Thoracic aorta (tissue), 2 donors: ENCODE results near the gene CAMKK2. TPM values are rescaled to one million over a fixed set of nuclear protein-coding genes. Genes with fewer than 3 reads are reported as not detected.
"Not testable (repeated sequence)": the region's sequence is repeated elsewhere in the genome, so short reads cannot be mapped to it uniquely, and the experiment has no call there.

Source experiments
- ATAC-seq: fragments of 150-250 bp; one replicate; pipeline ENCODE4 v1.8.0; 2017; ENCODE audit warnings: low read depth; ENCODE audit not compliant: insufficient number of reproducible peaks, low FRiP score
- DNase-seq: peaks from one replicate; pipeline ENCODE4 v3.0.0-alpha.2; 2020; ENCODE audit warnings: low spot score
- H3K27ac ChIP-seq, 2 donors: fragments of 200-600 bp; sonication (generic); 1 replicate in 1 of 2; 2 replicates in 1 of 2; pipeline ENCODE4 v1.5.1; 2016; ENCODE audit warnings: mild to moderate bottlenecking in 2 of 2, moderate library complexity in 2 of 2
- H3K27me3 ChIP-seq: fragments of 200-600 bp; sonication (generic); replicated peaks from 2 replicates; pipeline ENCODE4 v1.6.0; 2016; ENCODE audit warnings: mild to moderate bottlenecking; ENCODE audit not compliant: insufficient read depth
- H3K36me3 ChIP-seq: fragments of 200-600 bp; sonication (generic); one replicate; pipeline ENCODE4 v1.5.1; 2016
- H3K4me1 ChIP-seq, 2 donors: fragments of 200-600 bp; sonication (generic); 1 replicate in 1 of 2; 2 replicates in 1 of 2; pipeline versions ENCODE4 v1.5.1 to v1.6.0; 2016; ENCODE audit warnings: low read depth in 2 of 2, mild to moderate bottlenecking in 1 of 2; ENCODE audit not compliant: control insufficient read depth in 1 of 2
- H3K4me3 ChIP-seq: fragments of 200-600 bp; sonication (generic); 2 replicates; pipeline ENCODE4 v1.5.1; 2016; ENCODE audit warnings: mild to moderate bottlenecking
- H3K9me3 ChIP-seq: fragments of 200-600 bp; sonication (generic); 2 replicates; pipeline ENCODE4 v1.5.1; 2016
- total RNA-seq, 2 donors: library from RNA; depleted of rRNA; stranded (reverse); fragments of >200 nt; gene quantifications; one replicate each; pipeline versions ENCODE4 v1.1.0 to v1.2.3, GENCODE V29; 2016
- TF ChIP-seq, protein P1 (sequence below): fragments of 200-600 bp; sonication (generic); IDR thresholded peaks from one replicate; pipeline ENCODE4 v1.5.1; 2019; ENCODE audit warnings: antibody characterized with exemption

The CAMKK2 gene
- total RNA-seq, 2 donors from 2014 or later = 41.8 to 49.9 TPM

DNA sequence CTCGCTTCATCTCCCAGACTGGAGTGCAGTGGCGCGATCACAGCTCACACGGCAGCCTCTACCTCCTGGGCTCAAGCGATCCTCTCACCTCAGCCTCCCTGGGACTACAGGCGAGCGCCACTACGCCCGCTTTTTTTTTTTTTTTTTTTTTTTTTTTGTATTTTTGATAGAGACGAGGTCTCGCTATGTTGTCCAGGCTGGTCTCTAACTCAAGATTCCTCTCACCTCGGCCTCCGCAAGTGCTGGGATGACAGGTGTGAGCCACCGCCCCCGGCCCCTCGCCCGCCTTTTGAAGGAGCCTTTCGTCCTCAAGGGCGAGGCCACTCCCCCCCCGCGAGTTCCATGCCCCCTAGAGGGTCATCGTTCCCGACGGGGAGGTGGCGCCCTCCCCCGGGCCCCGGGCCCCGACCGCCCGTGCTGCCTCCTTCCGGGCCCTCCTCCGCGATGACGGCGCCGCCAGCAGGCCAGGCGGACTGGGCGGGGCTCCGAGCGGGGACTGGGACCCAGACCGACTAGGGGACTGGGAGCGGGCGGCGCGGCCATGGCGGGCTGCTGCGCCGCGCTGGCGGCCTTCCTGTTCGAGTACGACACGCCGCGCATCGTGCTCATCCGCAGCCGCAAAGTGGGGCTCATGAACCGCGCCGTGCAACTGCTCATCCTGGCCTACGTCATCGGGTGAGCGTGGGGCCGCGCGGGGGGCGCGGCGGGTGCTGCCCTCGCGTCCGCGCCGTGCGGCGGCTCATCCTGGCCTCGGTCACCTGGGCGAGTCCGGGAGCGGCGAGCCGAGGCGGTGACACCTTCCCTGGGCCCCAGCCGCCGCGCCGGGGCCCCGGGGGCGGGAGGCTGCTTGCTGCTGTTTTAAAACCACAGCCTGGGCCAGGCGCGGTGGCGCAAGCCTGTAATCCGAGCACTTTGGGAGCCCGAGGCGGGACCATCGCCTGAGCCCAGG, 86.6 kb downstream of the CAMKK2 start, which contains the start of gene P2RX4:
Gene P2RX4 (plus strand): TSS at position 506 of the 949 bp plus-strand sequence. CDS start 36 bp downstream, at position 542.
- DNase-seq (peak; percentile 33), ATAC-seq (peak; percentile 51)
- H3K27me3 ChIP-seq = no peaks in the 10 kb centered on the region
- H3K36me3 ChIP-seq = no peaks in the 10 kb centered on the region
- H3K4me1 ChIP-seq = peaks cover 6 to 16% of the 10 kb centered on the region in 2 donors
- H3K4me3 ChIP-seq = peak within 1 kb of the TSS; percentile 91
- no peaks in the 10 kb centered on the region for H3K9me3 ChIP-seq
- TF ChIP-seq, protein P1, sequence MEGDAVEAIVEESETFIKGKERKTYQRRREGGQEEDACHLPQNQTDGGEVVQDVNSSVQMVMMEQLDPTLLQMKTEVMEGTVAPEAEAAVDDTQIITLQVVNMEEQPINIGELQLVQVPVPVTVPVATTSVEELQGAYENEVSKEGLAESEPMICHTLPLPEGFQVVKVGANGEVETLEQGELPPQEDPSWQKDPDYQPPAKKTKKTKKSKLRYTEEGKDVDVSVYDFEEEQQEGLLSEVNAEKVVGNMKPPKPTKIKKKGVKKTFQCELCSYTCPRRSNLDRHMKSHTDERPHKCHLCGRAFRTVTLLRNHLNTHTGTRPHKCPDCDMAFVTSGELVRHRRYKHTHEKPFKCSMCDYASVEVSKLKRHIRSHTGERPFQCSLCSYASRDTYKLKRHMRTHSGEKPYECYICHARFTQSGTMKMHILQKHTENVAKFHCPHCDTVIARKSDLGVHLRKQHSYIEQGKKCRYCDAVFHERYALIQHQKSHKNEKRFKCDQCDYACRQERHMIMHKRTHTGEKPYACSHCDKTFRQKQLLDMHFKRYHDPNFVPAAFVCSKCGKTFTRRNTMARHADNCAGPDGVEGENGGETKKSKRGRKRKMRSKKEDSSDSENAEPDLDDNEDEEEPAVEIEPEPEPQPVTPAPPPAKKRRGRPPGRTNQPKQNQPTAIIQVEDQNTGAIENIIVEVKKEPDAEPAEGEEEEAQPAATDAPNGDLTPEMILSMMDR = no peak
- H3K27ac ChIP-seq = peak within 1 kb of the TSS; percentile 76 to 84

DNA sequence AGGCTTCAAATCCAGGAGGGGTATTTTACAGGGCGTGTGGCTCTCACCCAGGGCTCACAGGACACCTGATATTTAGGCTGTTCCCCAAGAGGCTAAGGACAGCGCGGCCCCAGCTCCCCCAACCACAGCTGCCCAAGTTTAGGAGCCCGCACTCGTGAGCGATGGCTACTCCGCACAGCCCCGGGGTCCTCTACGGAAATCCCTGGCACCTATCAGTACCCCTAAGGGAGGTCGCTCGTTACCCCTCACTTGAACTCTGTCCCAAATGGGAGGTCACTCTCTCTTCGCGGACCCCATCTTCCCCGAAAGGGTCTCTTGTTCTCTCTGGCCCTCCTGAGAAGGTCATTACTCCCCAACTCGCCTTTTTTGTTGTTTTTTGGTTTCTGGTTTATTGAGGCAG, 87.3 kb downstream of the CAMKK2 start:
- Histone ChIP-seq H3K27me3 (no peaks in the 10 kb centered on the region), H3K9me3 (no peaks in the 10 kb centered on the region), H3K36me3 (no peaks in the 10 kb centered on the region), H3K27ac (peak overlapping the region in 1 of 2 donors; percentile 76), H3K4me3 (peak overlapping the region; percentile 91), H3K4me1 (peaks cover 6 to 10% of the 10 kb centered on the region in 2 donors)
- DNase-seq (no peak), ATAC-seq (no peak)
- TF ChIP-seq, protein P1 = no peak

DNA sequence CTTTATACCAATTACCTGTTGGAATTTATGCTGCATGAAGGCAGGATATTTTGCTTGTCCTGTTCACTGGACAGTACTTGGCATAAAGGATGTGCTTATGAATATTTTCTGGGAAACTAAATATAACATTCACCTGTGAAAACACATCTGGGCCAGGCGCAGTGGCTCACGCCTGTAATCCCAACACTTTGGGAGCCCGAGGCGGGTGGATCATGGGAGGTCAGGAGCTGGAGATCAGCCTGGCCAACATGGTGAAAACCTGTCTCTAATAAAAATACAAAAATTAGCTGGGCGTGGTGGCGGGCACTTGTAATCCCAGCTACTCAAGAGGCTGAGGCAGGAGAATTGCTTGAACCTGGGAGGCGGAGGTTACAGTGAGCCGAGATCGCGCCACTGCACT, 87.9 kb downstream of the CAMKK2 start:
- H3K27ac ChIP-seq, H3K36me3 ChIP-seq, H3K9me3 ChIP-seq, H3K4me3 ChIP-seq, ATAC-seq, H3K27me3 ChIP-seq, DNase-seq: not testable (repeated sequence)
- peaks cover 6 to 10% of the 10 kb centered on the region in 2 donors for H3K4me1 ChIP-seq

DNA sequence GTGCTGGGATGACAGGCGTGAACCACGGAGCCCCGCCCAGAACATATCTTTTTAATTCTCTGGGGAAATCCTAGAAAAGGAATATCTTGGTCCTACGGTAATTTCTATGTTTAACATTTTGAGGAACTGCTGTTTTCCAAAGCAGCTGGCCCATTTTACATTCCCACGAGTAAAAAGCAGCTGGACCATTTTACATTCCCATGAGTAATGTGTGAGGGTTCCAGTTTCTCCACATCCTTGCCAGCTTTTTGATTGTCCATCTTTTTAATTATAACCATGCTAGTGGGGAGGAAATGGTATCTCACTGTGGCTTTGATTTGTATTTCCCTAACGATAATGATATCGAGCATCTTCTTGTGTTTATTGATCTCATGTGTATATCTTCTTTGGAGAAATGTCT, 91.0 kb downstream of the CAMKK2 start:
- H3K27ac ChIP-seq = no peak overlapping the region
- H3K27me3 ChIP-seq = no peaks in the 10 kb centered on the region
- H3K9me3 ChIP-seq = no peaks in the 10 kb centered on the region
- ATAC-seq (no peak), DNase-seq (no peak)
- peaks cover 0 to 1% of the 10 kb centered on the region in 2 donors for H3K4me1 ChIP-seq
- H3K36me3 ChIP-seq = no peaks in the 10 kb centered on the region
- no peak overlapping the region for H3K4me3 ChIP-seq
- TF ChIP-seq, protein P1 = no peak

DNA sequence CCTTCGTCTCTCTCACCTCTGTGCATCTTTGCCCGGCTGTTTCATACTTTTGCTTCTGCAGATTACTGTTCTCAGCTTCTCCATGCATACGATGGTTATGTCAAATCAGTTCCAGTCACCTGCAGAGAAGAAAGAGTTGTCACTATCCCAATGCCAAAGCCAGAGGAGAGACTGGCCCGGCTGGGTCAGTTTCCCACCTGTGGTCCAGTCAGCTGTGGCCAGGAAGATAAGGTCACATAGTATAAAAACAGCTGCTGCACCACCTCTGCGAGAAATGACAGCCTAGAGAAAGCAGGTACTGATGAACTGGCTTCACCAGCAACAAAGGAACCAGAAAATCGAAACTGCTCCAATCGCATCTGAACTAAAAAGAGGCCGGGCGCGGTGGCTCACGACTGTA, 93.0 kb downstream of the CAMKK2 start:
- no peaks in the 10 kb centered on the region for H3K36me3 ChIP-seq
- no peak for ATAC-seq
- TF ChIP-seq, protein P1 = no peak
- H3K4me1 ChIP-seq = no peaks in the 10 kb centered on the region
- DNase-seq = no peak
- no peaks in the 10 kb centered on the region for H3K9me3 ChIP-seq
- H3K27ac ChIP-seq = no peak overlapping the region
- no peak overlapping the region for H3K4me3 ChIP-seq
- no peaks in the 10 kb centered on the region for H3K27me3 ChIP-seq
